HG02610 (cell line): Measurements from ENCODE around the gene PILRA.
"Not testable (repeated sequence)": the region's sequence is repeated elsewhere in the genome, so short reads cannot be mapped to it uniquely, and the experiment has no call there.

Experiments
- ATAC-seq: cut with Tn5 transposase; IDR thresholded peaks from one replicate; pipeline ENCODE4 v1.9.1; 2021; ENCODE audit warnings: mild to moderate bottlenecking, moderate library complexity; ENCODE audit not compliant: unreplicated experiment

The PILRA gene

DNA sequence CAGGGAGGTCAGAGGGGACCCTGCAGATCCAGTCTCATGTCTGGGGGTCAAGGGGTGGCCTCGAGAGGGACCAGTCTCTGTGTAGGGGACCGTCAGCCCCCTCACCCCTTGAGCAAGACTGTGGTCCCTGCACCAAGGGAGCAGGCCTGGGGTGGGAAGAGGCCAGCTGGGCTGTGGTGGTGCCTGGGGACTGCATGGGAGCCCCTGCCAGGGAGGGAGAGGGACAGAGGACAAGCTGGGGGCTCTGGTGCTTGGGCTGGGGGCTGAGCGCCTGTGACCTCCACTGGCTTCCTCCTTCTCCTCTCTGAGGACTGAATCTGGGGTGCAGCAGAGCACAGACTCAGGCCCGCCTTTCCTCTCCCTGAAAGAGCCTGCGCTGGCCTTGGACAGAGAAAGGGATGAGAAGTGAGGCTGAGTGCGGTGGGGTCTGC lies 16.1 kb upstream of the PILRA start:
- no peak for ATAC-seq

DNA sequence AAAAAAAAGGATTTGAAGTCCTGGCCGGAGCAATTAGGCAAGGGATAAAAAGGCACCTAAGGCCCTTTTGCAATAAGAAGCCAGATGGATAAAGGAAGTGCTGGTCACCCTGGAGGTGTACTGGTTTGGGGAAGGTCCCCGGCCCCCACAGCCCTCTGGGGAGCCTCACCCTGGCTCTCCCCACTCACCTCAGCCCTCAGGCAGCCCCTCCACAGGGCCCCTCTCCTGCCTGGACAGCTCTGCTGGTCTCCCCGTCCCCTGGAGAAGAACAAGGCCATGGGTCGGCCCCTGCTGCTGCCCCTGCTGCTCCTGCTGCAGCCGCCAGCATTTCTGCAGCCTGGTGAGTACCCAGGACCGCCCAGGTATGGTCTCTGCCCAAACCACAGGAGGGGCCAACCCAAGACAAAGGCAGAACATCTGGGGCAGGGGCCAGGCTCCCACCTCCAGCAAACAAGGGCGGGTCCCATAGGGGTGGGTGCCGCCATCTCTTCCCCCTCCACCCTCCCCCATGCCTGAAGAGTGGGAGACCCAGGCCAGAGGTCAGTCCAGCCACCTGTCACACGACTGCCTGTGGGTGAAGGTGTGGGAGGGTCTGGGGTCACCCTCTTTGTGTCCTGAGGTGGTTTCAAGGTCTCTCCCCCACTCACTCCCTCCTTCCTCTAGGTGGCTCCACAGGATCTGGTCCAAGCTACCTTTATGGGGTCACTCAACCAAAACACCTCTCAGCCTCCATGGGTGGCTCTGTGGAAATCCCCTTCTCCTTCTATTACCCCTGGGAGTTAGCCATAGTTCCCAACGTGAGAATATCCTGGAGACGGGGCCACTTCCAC lies 15.0 kb upstream of the PILRA start, which contains the start of gene PILRB:
Gene PILRB (plus strand): TSS at position 91 of the 830 bp plus-strand sequence. CDS start 186 bp downstream, at position 277.
- peak; percentile 53 for ATAC-seq

DNA sequence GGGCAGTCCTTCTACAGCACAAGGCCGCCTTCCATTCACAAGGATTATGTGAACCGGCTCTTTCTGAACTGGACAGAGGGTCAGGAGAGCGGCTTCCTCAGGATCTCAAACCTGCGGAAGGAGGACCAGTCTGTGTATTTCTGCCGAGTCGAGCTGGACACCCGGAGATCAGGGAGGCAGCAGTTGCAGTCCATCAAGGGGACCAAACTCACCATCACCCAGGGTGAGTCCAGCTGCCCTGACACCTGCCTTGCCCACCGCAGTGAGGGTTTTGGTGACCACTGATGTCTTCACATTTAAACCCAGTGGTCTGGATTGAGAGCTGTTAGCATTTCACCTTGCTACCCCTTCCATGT lies 14.5 kb upstream of the PILRA start:
- no peak for ATAC-seq

- no peak for ATAC-seq
Measured at GRCh38 chr7:100360135-100360854, 13.0 kb upstream of the PILRA start.

- no peak for ATAC-seq
Measured at GRCh38 chr7:100363098-100363497, 10.2 kb upstream of the PILRA start.

GRCh38 chr7:100363797-100364196 lies 9.5 kb upstream of the PILRA start:
- not testable (repeated sequence) for ATAC-seq

GRCh38 chr7:100364480-100364879 lies 8.8 kb upstream of the PILRA start:
- ATAC-seq: no peak

DNA sequence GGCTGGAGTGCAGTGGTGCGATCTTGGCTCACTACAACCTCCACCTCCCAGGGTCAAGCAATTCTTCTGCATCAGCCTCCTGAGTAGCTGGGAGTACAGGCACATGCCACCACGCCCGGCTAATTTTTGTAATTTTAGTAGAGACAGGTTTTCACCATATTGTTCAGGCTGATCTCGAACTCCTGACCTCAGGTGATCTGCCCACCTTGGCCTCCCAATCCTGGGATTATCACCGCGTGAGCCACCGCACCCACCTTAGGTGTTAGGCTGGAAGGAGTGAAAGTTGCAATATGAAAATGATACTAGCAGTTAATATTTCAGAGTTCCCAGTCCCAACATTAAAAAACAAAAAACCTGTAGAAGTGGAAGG lies 7.3 kb upstream of the PILRA start:
- peak; percentile 1 for ATAC-seq

GRCh38 chr7:100366411-100367250 lies 6.7 kb upstream of the PILRA start:
- no peak for ATAC-seq

DNA sequence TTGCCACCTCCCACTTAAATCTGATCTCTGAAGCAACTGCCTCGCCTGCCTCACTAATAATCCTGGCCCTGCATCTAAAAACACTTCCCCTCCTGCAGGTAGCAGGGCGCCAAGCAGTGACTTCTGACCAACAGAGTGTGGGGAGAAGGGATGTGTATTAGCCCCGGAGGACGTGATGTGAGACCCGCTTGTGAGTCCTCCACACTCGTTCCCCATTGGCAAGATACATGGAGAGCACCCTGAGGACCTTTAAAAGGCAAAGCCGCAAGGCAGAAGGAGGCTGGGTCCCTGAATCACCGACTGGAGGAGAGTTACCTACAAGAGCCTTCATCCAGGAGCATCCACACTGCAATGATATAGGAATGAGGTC lies 6.1 kb upstream of the PILRA start:
- ATAC-seq: no peak

DNA sequence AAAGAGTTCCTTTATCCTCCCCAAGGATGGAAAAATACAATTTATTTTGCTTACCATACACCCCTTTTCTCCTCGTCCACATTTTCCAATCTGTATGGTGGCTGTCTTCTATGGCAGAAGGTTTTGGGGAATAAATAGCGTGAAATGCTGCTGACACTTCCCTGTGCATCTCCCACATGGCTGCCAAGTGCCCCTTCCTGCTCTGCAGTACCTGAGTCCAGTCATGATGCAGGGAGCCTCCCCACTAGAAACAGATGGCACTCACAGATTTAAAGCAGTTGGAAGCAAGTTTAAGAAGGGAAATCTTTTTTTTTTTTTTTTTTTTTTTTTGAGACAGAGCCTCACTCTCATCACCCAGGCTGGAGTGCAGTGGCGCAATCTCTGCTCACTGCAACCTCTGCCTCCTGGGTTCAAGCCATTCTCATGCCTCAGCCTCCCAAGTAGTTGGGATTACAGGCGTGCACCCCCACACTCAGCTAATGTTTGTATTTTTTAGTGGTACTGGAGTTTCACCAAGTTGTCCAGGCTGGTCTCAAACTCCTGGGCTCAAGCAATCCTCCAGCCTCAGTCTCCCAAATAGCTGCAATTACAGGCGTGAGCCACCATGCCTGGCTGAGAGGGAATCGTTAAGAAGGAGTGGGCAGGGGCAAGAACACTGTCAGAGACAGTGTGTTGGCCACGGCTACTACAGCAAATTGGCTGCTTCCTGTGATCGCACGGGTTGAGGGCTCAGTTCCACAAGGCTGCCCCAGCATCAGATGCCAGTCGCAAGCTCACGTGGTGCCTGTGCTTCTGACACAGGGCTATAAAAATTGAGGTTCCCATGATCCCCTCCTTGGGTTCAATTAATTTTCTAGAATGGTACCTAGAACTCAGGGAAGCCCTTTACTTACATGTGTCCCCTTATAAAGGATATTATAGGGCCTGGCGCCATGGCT lies 5.3 kb upstream of the PILRA start:
- no peak for ATAC-seq

DNA sequence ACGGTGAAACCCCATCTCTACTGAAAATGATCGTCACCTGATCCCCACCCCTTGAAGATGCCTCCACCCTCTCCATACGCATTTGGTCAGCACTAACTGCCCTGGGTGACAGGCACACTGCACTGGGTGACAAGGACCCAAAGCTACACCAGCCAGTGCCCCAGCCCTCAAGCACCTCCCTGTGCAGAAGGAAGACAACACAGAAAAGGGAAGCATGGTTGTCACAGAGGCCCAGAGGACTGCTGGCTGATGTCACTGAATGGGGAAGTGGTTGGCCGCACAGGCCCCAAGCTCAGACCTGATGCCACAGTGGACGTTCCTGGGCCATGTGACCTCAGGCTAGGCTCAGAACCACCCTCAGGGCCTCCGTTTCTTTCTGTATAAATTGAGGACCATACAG lies 4.2 kb upstream of the PILRA start:
- ATAC-seq: peak; percentile 47

GRCh38 chr7:100370303-100370702 lies 3.0 kb upstream of the PILRA start:
- no peak for ATAC-seq

DNA sequence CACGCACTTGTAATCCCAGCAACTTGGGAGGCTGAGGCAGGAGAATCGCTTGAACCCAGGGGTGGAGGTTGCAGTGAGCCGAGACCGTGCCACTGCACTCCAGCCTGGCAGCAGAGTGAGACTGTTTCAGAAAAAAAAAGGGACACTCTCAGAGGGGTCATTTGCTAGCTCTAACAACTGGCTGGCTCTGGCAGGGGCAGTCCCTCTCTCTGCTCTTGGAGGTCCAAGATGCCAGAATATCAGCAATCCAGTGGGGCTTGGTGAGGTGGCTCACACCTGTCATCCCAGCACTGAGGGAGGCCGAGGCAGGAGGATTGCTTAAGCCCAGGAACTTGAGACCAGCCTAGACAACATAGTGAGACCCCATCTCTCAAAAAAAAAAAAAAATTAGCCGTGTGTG lies 2.5 kb upstream of the PILRA start:
- ATAC-seq: no peak

DNA sequence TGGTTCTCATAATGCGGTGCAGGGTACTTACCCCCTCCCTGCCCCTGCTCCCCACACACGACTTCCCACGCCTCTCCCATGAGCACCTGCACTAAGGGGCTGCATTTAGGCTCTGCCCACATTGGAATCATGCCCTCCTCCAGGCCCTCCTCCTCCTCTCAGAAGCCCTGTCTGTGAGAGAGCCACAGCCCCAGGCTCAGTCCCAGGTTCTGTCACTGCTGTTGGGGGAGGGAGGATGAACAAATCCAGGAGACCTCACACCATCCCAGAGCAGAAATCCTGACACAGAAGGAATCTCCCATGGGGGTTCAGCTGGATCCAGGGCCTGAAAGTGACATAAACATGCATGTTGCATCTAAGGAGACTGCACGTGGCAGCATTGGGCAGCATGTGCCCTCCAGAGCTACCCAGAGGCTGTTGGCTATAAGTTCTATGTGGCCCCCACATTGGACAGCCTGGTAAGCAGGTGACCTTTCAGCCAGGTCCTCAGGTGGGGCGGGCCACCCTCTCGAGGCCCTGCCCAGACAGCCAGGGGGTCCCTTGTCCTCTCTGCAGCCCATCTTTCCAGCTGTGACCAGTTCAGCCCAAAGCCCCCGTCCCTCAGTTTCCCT lies 1.6 kb upstream of the PILRA start:
- ATAC-seq: no peak

DNA sequence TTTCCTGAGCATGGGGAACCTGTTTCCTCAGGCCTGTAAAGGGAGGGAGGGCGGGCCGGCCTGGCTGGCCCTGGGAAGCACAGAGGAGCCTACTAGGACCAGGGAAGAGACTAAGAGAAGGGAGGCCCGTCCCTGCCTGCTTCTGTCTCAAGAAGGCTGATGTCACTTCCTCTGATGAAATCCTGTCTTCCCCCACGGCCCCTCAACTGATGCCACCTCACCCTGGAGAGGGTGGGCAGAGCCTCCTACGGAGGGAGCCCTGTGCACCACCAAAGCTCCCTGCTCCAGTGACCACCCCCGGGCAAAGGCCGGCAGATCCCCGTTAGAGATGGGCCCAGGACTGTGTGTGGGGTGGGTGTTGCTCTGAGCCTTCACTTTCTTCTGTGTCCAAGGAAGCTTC lies 1.0 kb upstream of the PILRA start:
- ATAC-seq: no peak

- no peak for ATAC-seq
Measured at GRCh38 chr7:100372694-100373093, 593 bp upstream of the PILRA start.

DNA sequence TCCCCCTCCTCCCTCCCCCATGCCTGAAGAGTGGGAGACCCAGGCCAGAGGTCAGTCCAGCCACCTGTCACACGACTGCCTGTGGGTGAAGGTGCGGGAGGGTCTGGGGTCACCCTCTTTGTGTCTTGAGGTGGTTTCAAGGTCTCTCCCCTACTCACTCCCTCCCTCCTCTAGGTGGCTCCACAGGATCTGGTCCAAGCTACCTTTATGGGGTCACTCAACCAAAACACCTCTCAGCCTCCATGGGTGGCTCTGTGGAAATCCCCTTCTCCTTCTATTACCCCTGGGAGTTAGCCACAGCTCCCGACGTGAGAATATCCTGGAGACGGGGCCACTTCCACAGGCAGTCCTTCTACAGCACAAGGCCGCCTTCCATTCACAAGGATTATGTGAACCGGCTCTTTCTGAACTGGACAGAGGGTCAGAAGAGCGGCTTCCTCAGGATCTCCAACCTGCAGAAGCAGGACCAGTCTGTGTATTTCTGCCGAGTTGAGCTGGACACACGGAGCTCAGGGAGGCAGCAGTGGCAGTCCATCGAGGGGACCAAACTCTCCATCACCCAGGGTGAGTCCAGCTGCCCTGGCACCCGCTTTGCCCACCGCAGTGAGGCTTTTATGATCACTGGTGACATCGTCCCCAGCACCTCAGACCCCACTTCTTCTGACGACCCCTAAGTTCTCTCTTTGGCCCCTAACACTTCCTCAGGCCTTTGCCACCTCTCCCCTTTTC lies 747 bp downstream of the PILRA start:
- peak; percentile 50 for ATAC-seq

GRCh38 chr7:100374601-100375000 lies 1.3 kb downstream of the PILRA start:
- ATAC-seq: no peak
